ENCODE measurements around the gene DCUN1D4.

The DCUN1D4 gene

DNA sequence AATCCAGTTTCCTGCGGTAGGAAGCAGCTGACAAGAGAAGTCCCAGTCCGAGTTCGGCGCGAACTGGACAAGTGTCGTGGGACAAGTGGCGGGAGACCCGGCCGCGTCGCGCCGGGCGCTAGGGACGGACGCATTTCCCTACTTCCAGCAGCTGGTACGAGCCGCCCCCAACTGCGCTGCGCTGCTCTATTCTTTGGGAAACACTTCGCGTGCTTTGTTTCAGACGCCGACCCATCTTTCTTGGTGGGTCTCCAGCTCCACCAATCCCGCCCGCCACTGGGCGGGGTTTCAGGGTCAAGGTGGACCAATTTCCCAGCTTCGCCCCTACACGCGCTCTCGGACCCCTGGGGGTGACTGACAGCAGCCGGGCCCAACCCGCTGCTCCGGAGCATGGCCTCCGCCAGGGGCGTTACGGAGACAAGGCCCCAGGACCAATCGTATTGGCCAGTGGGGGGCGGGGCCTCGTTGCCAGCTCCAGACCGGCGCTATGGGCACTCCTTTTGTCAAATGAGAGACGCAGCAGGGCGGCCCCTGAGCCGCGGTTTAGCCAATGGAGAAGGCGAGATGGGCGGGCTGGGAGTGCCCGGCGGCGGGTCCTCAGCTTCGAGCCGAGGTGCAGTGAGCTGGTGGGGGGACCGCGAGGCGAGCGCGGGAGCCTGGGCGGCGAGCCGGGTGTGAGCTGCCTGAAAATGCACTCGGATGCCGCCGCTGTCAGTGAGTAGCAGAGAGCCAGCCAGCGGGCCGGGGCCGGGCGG, at the start of gene DCUN1D4:
DCUN1D4 (plus strand) TSS at position 600 of the 755 bp plus-strand sequence; CDS start at position 690, 90 bp downstream.
- Mint-ChIP-seq H3K27ac (peak within 1 kb of the TSS; percentile 96), H3K4me1 (peaks cover 30% of the 10 kb centered on the region), H3K36me3 (ENCODE audit: low read depth) (peaks cover 3% of the 10 kb centered on the region), H3K9me3 (no peaks in the 10 kb centered on the region), H3K27me3 (ENCODE audit: low read depth, poor library complexity) (peaks cover 17% of the 10 kb centered on the region), H3K4me3 (peak within 1 kb of the TSS; percentile 91)
- peak; percentile 100 for DNase-seq
- TF ChIP-seq, protein P1, sequence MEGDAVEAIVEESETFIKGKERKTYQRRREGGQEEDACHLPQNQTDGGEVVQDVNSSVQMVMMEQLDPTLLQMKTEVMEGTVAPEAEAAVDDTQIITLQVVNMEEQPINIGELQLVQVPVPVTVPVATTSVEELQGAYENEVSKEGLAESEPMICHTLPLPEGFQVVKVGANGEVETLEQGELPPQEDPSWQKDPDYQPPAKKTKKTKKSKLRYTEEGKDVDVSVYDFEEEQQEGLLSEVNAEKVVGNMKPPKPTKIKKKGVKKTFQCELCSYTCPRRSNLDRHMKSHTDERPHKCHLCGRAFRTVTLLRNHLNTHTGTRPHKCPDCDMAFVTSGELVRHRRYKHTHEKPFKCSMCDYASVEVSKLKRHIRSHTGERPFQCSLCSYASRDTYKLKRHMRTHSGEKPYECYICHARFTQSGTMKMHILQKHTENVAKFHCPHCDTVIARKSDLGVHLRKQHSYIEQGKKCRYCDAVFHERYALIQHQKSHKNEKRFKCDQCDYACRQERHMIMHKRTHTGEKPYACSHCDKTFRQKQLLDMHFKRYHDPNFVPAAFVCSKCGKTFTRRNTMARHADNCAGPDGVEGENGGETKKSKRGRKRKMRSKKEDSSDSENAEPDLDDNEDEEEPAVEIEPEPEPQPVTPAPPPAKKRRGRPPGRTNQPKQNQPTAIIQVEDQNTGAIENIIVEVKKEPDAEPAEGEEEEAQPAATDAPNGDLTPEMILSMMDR (IDR thresholded peaks at IDR 0.05) = no peak

DNA sequence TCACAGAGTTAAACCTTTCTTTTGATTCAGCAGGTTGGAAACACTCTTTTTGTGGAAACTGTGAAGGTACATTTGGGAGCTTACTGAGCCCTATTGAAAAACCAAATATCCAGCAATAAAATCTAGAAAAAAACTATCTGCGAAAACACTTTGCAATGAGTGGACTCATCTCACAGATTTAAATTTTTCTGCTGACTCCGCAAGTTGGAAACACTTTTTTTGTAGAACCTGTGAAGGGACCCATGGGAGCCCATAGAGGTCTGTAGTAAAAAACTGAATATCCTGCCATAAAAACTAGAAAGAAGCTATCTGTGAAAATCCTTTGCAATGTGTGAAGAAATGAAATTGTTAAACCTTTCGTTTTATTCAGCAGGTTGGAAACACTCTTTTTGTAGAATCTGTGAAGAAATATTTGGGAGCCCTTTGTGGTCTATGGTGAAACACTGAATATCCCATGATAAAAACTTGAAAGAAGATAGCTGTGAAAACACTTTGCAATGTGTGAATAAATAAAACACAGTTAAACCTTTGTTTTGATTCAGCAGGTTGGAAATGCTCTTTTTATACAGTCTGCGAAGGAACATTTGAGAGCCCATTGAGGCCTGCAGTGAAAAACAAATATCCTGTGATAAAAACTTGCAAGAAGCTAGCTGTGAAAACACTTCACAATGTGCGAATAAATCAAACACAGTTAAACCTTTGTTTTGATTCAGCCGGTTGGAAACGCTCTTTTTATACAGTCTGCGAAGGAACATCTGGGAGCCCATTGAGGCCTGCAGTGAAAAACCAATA, 22.3 kb upstream of the DCUN1D4 start:
- no peaks in the 10 kb centered on the region for H3K4me1 Mint-ChIP-seq
- H3K9me3 Mint-ChIP-seq = peaks cover 18% of the 10 kb centered on the region
- no peak for DNase-seq
- H3K36me3 Mint-ChIP-seq (ENCODE audit: low read depth) = no peaks in the 10 kb centered on the region
- TF ChIP-seq, protein P1 (IDR thresholded peaks at IDR 0.05) = no peak
- no peak overlapping the region for H3K27ac Mint-ChIP-seq
- H3K4me3 Mint-ChIP-seq = no peak overlapping the region
- peaks cover 8% of the 10 kb centered on the region for H3K27me3 Mint-ChIP-seq (ENCODE audit: low read depth, poor library complexity)

DNA sequence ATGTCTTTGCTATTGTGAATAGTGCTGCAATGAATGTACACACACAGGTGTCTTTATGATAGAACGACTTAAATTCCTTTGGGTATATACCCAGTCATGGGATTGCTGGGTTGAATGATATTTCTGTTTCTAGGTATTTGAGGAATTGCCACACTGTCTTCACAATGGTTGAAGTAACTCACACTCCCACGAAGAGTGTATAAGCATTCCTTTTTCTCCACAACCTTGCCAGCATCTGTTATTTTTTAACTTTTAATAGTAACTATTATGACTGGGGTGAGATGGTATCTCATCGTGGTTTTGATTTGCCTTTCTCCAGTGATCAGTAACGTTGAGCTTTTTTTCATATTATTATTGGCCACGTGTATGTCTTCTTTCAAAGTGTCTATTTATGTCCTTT, 17.6 kb upstream of the DCUN1D4 start:
- H3K27ac Mint-ChIP-seq = no peak overlapping the region
- no peaks in the 10 kb centered on the region for H3K36me3 Mint-ChIP-seq (ENCODE audit: low read depth)
- H3K27me3 Mint-ChIP-seq (ENCODE audit: low read depth, poor library complexity) = peaks cover 20% of the 10 kb centered on the region
- no peak overlapping the region for H3K4me3 Mint-ChIP-seq
- no peaks in the 10 kb centered on the region for H3K4me1 Mint-ChIP-seq
- TF ChIP-seq, protein P1 (IDR thresholded peaks at IDR 0.05) = no peak
- peaks cover 14% of the 10 kb centered on the region for H3K9me3 Mint-ChIP-seq
- DNase-seq = no peak

DNA sequence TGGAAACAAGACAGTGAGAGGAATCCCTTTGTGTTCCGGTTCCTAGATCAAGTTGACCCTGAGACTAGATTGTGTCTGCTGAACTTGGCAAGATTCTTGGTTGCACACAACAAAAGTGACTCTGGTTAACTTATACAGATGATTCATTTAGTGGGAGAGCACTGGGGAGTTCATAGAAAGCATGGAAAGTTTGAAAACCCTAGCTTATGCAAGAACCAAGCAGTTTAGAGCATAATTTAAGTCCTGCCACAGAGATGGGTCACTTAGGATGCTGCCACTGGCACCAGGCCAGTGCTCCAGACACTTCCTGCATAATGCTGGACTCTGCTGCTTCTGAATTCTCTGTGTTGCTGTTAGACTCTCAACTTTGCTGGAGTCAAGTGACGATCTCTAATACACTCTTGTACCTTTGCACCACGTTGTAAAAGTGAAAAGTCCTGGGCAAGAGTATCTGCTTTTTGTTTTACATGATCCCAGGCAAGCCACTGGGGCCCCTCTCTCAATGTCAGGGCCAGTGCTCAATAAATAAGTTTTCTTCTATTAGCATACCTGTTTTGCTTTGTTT, 12.7 kb upstream of the DCUN1D4 start:
- TF ChIP-seq, protein P1 (IDR thresholded peaks at IDR 0.05) = no peak
- H3K27ac Mint-ChIP-seq = no peak overlapping the region
- H3K4me1 Mint-ChIP-seq = peaks cover 23% of the 10 kb centered on the region
- H3K4me3 Mint-ChIP-seq = no peak overlapping the region
- H3K36me3 Mint-ChIP-seq (ENCODE audit: low read depth) = no peaks in the 10 kb centered on the region
- DNase-seq = no peak
- peaks cover 17% of the 10 kb centered on the region for H3K27me3 Mint-ChIP-seq (ENCODE audit: low read depth, poor library complexity)
- H3K9me3 Mint-ChIP-seq = no peaks in the 10 kb centered on the region

DNA sequence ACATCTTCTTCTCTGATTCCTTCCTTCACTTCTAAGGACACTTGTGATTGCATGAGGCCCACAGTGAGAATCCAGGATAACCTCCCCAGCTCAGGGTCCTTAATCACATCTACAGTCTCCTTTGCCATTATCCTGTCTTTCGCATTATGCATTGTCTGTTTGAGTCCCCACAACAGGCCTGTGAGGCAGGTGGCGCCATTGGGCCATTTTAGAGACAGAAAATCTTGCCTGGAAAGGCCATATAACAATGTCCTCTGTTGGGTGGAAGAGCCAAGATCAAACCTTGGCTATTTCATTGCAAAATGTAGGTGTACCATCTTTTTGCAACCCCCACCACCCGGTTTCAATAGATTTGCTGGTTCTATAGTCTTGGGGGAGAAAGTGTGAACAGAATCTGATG, 11.8 kb upstream of the DCUN1D4 start:
- Mint-ChIP-seq H3K36me3 (ENCODE audit: low read depth) (no peaks in the 10 kb centered on the region), H3K4me1 (peaks cover 31% of the 10 kb centered on the region), H3K9me3 (no peaks in the 10 kb centered on the region), H3K4me3 (no peak overlapping the region), H3K27me3 (ENCODE audit: low read depth, poor library complexity) (peaks cover 17% of the 10 kb centered on the region), H3K27ac (no peak overlapping the region)
- peak; percentile 61 for DNase-seq
- TF ChIP-seq, protein P1 (IDR thresholded peaks at IDR 0.05) = peak; percentile 60

Data from nephron progenitor cell (in vitro differentiated cells).